Measurements from ENCODE around the gene WBP1.

GRCh38 chr2:74414881-74415761 is 43.1 kb upstream of the WBP1 start:
- TF ChIP-seq, protein P1, sequence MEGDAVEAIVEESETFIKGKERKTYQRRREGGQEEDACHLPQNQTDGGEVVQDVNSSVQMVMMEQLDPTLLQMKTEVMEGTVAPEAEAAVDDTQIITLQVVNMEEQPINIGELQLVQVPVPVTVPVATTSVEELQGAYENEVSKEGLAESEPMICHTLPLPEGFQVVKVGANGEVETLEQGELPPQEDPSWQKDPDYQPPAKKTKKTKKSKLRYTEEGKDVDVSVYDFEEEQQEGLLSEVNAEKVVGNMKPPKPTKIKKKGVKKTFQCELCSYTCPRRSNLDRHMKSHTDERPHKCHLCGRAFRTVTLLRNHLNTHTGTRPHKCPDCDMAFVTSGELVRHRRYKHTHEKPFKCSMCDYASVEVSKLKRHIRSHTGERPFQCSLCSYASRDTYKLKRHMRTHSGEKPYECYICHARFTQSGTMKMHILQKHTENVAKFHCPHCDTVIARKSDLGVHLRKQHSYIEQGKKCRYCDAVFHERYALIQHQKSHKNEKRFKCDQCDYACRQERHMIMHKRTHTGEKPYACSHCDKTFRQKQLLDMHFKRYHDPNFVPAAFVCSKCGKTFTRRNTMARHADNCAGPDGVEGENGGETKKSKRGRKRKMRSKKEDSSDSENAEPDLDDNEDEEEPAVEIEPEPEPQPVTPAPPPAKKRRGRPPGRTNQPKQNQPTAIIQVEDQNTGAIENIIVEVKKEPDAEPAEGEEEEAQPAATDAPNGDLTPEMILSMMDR (IDR thresholded peaks at IDR 0.05): no peak
- TF ChIP-seq EZH2 (IDR thresholded peaks at IDR 0.05): no peak
- no peak for TF ChIP-seq EZH2phosphoT487 (IDR thresholded peaks at IDR 0.05)
